Endometrial microvascular endothelial cells (primary cell): ENCODE results near the gene OLA1. TPM values are rescaled to one million over a fixed set of nuclear protein-coding genes. Genes with fewer than 3 reads are reported as not detected.

Source experiments
- in situ Hi-C: cut with HindIII; loops from 2 replicates; pipeline ENCODE4 v1.10.0; 2017; ENCODE audit warnings: low sequenced_read_pairs, low pct_unique_long_range_greater_than_20kb; ENCODE audit errors: inconsistent ontology term
- total RNA-seq: library from RNA; depleted of rRNA; stranded (reverse); fragments of >200 nt; gene quantifications from one replicate; pipeline ENCODE4 v1.2.3, GENCODE V29; 2015; ENCODE audit errors: inconsistent ontology term

OLA1 gene
- total RNA-seq, 1 donor from 2014 or later: 155 TPM

- in situ Hi-C loops: no loop called here
Observed at GRCh38 chr2:174145827-174146226, 102.5 kb downstream of the OLA1 start.

- in situ Hi-C loops: no loop called here
Observed at GRCh38 chr2:174142290-174142689, 106.0 kb downstream of the OLA1 start.

- in situ Hi-C loops: no loop called here
Observed at GRCh38 chr2:174138161-174138560, 110.2 kb downstream of the OLA1 start.

- in situ Hi-C loops: no loop called here
Observed at GRCh38 chr2:174135981-174136380, 112.4 kb downstream of the OLA1 start.

GRCh38 chr2:174125090-174125489 is 123.2 kb downstream of the OLA1 start:
- in situ Hi-C loops: no loop called here

- in situ Hi-C loops: no loop called here
Observed at GRCh38 chr2:174124181-174124580, 124.2 kb downstream of the OLA1 start.

GRCh38 chr2:174122185-174122584 is 126.1 kb downstream of the OLA1 start:
- in situ Hi-C loops: no loop called here

- in situ Hi-C loops: no loop called here
Observed at GRCh38 chr2:174121612-174122011, 126.7 kb downstream of the OLA1 start.

GRCh38 chr2:174121175-174121574 is 127.2 kb downstream of the OLA1 start:
- in situ Hi-C loops: no loop called here

GRCh38 chr2:174120346-174120745 is 128.0 kb downstream of the OLA1 start:
- in situ Hi-C loops: no loop called here

- in situ Hi-C loops: no loop called here
Observed at GRCh38 chr2:174117951-174118930, 130.1 kb downstream of the OLA1 start.

- in situ Hi-C loops: no loop called here
Observed at GRCh38 chr2:174112073-174112472, 136.3 kb downstream of the OLA1 start.

- in situ Hi-C loops: no loop called here
Observed at GRCh38 chr2:174108579-174108978, 139.8 kb downstream of the OLA1 start.

- in situ Hi-C loops: no loop called here
Observed at GRCh38 chr2:174106736-174107135, 141.6 kb downstream of the OLA1 start.

- in situ Hi-C loops: no loop called here
Observed at GRCh38 chr2:174094542-174094941, 153.8 kb downstream of the OLA1 start.

GRCh38 chr2:174090476-174090875 is 157.9 kb downstream of the OLA1 start:
- in situ Hi-C loops: no loop called here

- in situ Hi-C loops: no loop called here
Observed at GRCh38 chr2:174088706-174089460, 159.4 kb downstream of the OLA1 start.

GRCh38 chr2:174086708-174087107 is 161.6 kb downstream of the OLA1 start:
- in situ Hi-C loops: no loop called here

- in situ Hi-C loops: no loop called here
Observed at GRCh38 chr2:174085781-174086180, 162.6 kb downstream of the OLA1 start.
